ENCODE measurements around the gene C20orf96.

C20orf96 gene

GRCh38 chr20:301886-302848, 11.6 kb upstream of the C20orf96 start:
- H3K4me3 ChIP-seq (ENCODE audit: low read depth, low read length): no peak overlapping the region
- no peak for TF ChIP-seq CTCF (IDR thresholded peaks at IDR 0.05; ENCODE audit: control insufficient read depth, extremely low read depth, insufficient read depth)
- DNase-seq (ENCODE audit: low read depth): no peak

- peak overlapping the region; percentile 70 for H3K4me3 ChIP-seq (ENCODE audit: low read depth, low read length)
- no peak for TF ChIP-seq CTCF (IDR thresholded peaks at IDR 0.05; ENCODE audit: control insufficient read depth, extremely low read depth, insufficient read depth)
- no peak for DNase-seq (ENCODE audit: low read depth)
Measured at GRCh38 chr20:300345-300990, 9.9 kb upstream of the C20orf96 start.

DNA sequence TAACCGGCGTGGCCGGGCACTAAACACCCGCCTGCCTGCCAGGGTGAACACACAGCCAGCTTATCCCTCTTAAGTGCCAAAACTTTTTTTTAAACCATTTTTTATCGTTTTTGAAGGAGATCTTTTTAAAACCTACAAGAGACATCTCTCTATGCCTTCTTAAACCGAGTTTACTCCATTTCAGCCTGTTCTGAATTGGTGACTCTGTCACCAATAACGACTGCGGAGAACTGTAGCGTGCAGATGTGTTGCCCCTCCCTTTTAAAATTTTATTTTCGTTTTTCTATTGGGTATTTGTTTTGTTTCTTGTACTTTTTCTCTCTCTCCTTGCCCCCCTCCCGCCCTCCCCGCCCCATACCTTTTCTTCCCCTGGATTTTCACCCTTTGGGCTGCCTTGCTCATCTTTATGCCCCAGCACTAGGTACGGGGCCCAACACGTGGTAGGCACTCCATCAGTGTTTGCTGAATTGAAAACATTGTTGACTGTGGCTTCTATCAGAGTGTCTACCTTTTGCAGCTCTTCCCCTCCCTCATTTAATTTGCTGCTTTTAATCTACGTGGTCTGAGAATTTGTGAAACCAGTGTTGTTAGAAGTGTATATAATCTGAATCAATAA, 8.3 kb upstream of the C20orf96 start:
- H3K4me3 ChIP-seq (ENCODE audit: low read depth, low read length): peak overlapping the region; percentile 70
- TF ChIP-seq CTCF (IDR thresholded peaks at IDR 0.05; ENCODE audit: control insufficient read depth, extremely low read depth, insufficient read depth): no peak
- no peak for DNase-seq (ENCODE audit: low read depth)

- peak overlapping the region; percentile 70 for H3K4me3 ChIP-seq (ENCODE audit: low read depth, low read length)
- TF ChIP-seq CTCF (IDR thresholded peaks at IDR 0.05; ENCODE audit: control insufficient read depth, extremely low read depth, insufficient read depth): no peak
- peak; percentile 75 for DNase-seq (ENCODE audit: low read depth)
Measured at GRCh38 chr20:297925-298775, 7.6 kb upstream of the C20orf96 start.

DNA sequence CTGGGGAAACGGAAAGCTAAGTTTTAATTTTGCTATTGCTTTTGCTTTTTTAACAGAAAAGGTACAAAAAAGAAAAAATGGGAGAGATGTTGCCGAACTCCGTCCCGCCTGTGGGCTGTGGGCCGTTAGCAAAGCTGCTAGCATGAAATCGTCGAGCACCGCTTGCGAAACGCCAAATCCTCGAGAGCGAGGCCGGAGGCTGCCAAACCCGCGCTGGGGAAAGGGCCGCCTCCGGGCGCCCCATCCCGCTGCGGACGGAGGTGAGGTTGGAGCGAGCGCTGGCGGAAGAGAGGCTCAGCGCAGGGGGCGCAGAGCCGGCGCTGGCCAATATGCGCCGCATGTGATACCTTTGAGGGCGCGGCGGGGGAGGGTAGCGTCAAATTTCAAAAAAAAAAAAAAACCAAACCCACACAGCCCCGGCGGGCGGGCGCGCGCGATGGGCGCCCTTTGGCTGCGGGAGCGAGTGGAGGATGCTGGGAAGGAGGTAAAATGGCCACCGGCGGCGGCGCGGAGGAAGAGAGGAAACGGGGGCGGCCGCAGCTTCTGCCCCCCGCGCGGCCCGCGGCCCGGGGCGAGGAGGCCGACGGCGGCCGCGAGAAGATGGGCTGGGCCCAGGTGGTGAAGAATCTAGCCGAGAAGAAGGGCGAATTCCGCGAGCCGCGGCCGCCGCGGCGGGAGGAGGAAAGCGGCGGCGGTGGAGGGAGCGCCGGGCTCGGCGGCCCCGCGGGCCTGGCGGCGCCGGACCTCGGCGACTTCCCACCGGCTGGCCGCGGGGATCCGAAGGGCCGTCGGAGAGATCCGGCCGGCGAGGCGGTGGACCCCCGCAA, 6.8 kb upstream of the C20orf96 start, which contains the start of gene ZCCHC3:
Gene ZCCHC3, plus strand, starts transcription at position 473 of the 827 bp plus-strand sequence. Its CDS starts 17 bp downstream, at position 490.
- DNase-seq (ENCODE audit: low read depth): peak; percentile 71
- no peak for TF ChIP-seq CTCF (IDR thresholded peaks at IDR 0.05; ENCODE audit: control insufficient read depth, extremely low read depth, insufficient read depth)
- H3K4me3 ChIP-seq (ENCODE audit: low read depth, low read length): peak within 1 kb of the TSS; percentile 70

Measured in LNCaP clone FGC (cell line).